Mesodermal cell (in vitro differentiated cells): ENCODE results near the gene OLR1.
"Not testable (repeated sequence)": the region's sequence is repeated elsewhere in the genome, so short reads cannot be mapped to it uniquely, and the experiment has no call there.

Experiments
- H3K27ac ChIP-seq: 2 replicates; pipeline ENCODE4 v1.7.0; 2013; ENCODE audit warnings: mild to moderate bottlenecking, low read depth, low read length, moderate library complexity; ENCODE audit not compliant: severe bottlenecking
- H3K36me3 ChIP-seq: 2 replicates; pipeline ENCODE4 v1.7.1; 2013; ENCODE audit warnings: mild to moderate bottlenecking, low read length, moderate library complexity; ENCODE audit not compliant: control insufficient read depth, insufficient read depth
- H3K4me1 ChIP-seq: one replicate; pipeline ENCODE4 v1.7.1; 2013; ENCODE audit warnings: mild to moderate bottlenecking, low read length; ENCODE audit not compliant: insufficient read depth, control insufficient read depth, poor library complexity, severe bottlenecking
- H3K4me3 ChIP-seq: 2 replicates; pipeline ENCODE4 v1.7.0; 2013; ENCODE audit warnings: low read length, control low read depth, mild to moderate bottlenecking; ENCODE audit not compliant: insufficient read depth, poor library complexity, severe bottlenecking; ENCODE audit errors: extremely low read depth
- H3K9me3 ChIP-seq: 2 replicates; pipeline ENCODE4 v1.7.1; 2013; ENCODE audit warnings: mild to moderate bottlenecking, low read length, moderate library complexity; ENCODE audit not compliant: control insufficient read depth
- WGBS, 2 experiments: methylation state at CpG; one replicate each; pipeline ENCODE4 v1.1.5; 2013; ENCODE audit warnings: missing lambda C conversion rate in 2 of 2; ENCODE audit not compliant: insufficient coverage in 2 of 2; 5-methylcytosine and 5-hydroxymethylcytosine counted together

Gene OLR1

GRCh38 chr12:10190558-10191388 lies 18.8 kb upstream of the OLR1 start:
- WGBS, 2 experiments: 48 to 75% methylated on average over 6 to 11 of the region's 13 CpGs
- H3K4me1 ChIP-seq: peaks cover 13% of the 10 kb centered on the region
- H3K27ac ChIP-seq: no peak overlapping the region
- H3K4me3 ChIP-seq: no peak overlapping the region
- no peaks in the 10 kb centered on the region for H3K36me3 ChIP-seq
- no peaks in the 10 kb centered on the region for H3K9me3 ChIP-seq

- no peak overlapping the region for H3K4me3 ChIP-seq
- peak overlapping the region; percentile 56 for H3K27ac ChIP-seq
- H3K36me3 ChIP-seq: no peaks in the 10 kb centered on the region
- WGBS, 2 experiments: 77 to 83% methylated on average over 4 of the region's 5 CpGs
- H3K9me3 ChIP-seq: no peaks in the 10 kb centered on the region
- peaks cover 13% of the 10 kb centered on the region for H3K4me1 ChIP-seq
These were observed 17.7 kb upstream of the OLR1 start for GRCh38 chr12:10189653-10190052.

DNA sequence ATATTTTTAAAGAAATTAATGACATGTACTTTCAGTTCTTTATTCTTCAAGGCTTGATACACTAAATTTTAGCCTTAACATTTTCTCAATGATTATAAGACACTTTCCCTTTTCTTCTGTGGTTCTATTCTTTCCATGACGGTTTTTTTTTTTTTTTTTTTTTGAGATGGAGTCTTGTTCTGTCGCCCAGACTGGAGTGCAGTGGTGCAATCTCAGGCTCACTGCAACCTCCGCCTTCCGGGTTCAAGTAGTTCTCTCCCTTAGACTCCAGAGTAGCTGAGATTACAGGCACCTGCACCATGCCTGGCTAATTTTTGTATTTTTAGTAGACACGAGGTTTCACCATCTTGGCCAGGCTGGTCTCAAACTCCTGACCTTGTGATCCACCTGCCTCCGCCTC lies 15.0 kb upstream of the OLR1 start:
- H3K4me3 ChIP-seq, H3K9me3 ChIP-seq, H3K27ac ChIP-seq, H3K36me3 ChIP-seq: not testable (repeated sequence)
- WGBS, 2 experiments: 94 to 97% methylated on average over 4 to 5 of the region's 6 CpGs
- peaks cover 13% of the 10 kb centered on the region for H3K4me1 ChIP-seq

DNA sequence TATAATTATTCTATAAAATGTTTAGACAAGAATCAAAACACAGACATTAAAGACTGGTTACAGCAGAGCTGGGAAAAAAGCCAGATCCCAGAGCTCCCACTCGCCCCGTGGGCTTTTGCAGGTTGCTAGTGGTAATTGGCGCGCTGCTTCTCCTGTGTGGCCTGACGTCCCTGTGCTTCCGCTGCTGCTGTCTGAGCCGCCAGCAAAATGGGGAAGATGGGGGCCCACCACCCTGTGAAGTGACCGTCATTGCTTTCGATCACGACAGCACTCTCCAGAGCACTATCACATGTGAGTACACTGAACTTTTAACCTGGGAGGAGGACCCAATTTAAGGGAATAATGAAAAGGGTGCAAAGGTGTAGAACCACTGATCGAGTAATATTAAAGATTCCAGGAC lies 14.4 kb upstream of the OLR1 start:
- H3K4me3 ChIP-seq: no peak overlapping the region
- peaks cover 8% of the 10 kb centered on the region for H3K4me1 ChIP-seq
- H3K36me3 ChIP-seq: no peaks in the 10 kb centered on the region
- WGBS, 2 experiments: 91 to 98% methylated on average over 10 to 11 of the region's 11 CpGs
- no peak overlapping the region for H3K27ac ChIP-seq
- H3K9me3 ChIP-seq: no peaks in the 10 kb centered on the region

DNA sequence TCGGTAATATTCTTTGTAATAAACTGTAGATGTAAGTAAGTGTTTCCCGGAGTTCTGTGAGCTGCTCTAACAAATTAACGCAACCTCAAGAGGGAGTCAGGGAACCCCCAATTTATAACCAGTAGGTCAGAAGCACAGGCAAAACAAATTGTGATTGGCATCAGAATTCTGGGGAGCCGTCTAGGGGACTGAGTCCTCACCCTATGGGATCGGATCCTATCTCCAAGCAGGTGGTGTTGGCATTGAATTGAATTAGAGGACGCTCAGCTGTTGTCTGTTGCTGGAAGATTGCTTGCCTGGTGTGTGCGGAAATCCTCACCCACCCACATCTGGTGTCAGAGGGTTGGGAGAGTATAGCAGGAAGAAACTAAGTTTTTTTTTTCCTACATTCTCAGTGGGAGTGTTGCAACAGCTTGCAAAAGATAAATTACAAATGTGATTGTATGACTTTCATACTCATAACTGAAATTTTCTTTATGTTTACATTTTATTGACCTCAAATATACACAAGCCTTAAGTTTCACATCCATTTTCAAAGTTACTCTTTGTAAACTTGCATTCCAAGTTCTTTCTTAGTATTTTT lies 12.4 kb upstream of the OLR1 start:
- H3K27ac ChIP-seq: no peak overlapping the region
- H3K9me3 ChIP-seq: no peaks in the 10 kb centered on the region
- H3K4me1 ChIP-seq: peaks cover 10% of the 10 kb centered on the region
- H3K36me3 ChIP-seq: no peaks in the 10 kb centered on the region
- WGBS, 2 experiments: 89 to 100% methylated on average over 4 of the region's 7 CpGs
- no peak overlapping the region for H3K4me3 ChIP-seq

GRCh38 chr12:10182354-10183049 lies 10.6 kb upstream of the OLR1 start:
- no peak overlapping the region for H3K4me3 ChIP-seq
- no peak overlapping the region for H3K27ac ChIP-seq
- 68 to 100% methylated on average over 2 of the region's 5 CpGs for WGBS, 2 experiments
- H3K9me3 ChIP-seq: no peaks in the 10 kb centered on the region
- peaks cover 16% of the 10 kb centered on the region for H3K4me1 ChIP-seq
- no peaks in the 10 kb centered on the region for H3K36me3 ChIP-seq

GRCh38 chr12:10179776-10180181 lies 7.8 kb upstream of the OLR1 start:
- WGBS, 2 experiments: 90 to 100% methylated on average over 1 of the region's 5 CpGs
- H3K4me1 ChIP-seq: peaks cover 16% of the 10 kb centered on the region
- no peaks in the 10 kb centered on the region for H3K36me3 ChIP-seq
- H3K27ac ChIP-seq: no peak overlapping the region
- H3K9me3 ChIP-seq: no peaks in the 10 kb centered on the region
- no peak overlapping the region for H3K4me3 ChIP-seq

DNA sequence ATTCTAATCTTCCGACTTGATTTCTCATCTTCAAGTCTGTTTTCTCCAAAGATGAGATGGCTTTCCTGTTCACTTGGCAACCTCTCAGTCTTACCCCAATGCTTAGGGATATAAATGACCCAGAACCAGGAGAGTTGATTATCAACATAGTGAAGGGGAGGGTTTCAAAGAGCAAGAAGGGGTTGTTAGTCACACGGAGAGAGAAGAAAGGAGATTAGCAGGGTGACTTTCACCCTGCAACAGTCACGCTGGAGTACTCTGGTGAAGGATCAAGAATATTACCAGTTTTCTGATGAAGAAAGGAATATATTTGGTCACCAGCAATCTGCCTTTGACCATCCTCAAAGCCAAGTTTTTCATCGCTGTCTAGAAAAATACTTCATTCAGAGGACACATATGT lies 6.9 kb upstream of the OLR1 start, which contains the start of gene TMEM52B:
TMEM52B (plus strand) TSS at position 212 of the 400 bp plus-strand sequence. CDS start 543 bp downstream, outside the sequence.
- Histone ChIP-seq H3K9me3 (no peaks in the 10 kb centered on the region), H3K4me1 (peaks cover 16% of the 10 kb centered on the region), H3K4me3 (no peak within 1 kb of the TSS), H3K36me3 (no peaks in the 10 kb centered on the region), H3K27ac (no peak within 1 kb of the TSS)
- WGBS, 2 experiments: 75 to 79% methylated on average over 2 of the region's 4 CpGs

GRCh38 chr12:10175846-10176636 lies 4.1 kb upstream of the OLR1 start:
- WGBS, 2 experiments: 83 to 87% methylated on average over 4 to 5 of the region's 5 CpGs
- Histone ChIP-seq H3K36me3 (no peaks in the 10 kb centered on the region), H3K4me3 (no peak overlapping the region), H3K9me3 (no peaks in the 10 kb centered on the region), H3K4me1 (peaks cover 16% of the 10 kb centered on the region), H3K27ac (no peak overlapping the region)

DNA sequence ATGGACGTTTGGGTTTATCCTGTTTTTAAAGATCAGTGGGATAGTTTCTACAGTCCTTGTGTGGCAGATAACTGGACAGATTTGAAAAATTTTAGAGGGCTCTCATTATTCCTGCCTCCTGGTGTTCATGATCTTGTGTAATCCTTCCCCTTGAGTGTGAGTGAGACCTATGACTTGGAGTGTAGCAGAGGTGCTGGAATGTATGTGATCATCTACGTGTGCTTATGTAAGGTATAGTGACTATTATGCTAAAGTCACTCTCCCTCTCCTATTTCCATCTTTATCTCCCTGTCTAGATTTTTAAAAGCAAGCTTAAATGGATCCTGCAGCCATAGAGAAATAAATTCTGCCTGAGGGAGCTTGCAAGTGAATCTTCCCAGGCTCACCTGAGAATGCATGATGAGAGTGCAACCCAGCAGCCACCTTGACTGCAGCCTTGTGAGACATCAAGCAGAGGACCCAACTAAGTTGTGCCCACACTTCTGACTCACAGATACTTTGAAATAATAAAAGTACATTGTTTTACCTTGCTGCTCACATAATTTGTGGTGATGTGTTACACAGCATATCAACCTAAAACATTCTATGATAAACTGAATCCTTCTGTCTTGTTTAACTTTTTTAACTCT lies 3.2 kb upstream of the OLR1 start:
- peaks cover 14% of the 10 kb centered on the region for H3K4me1 ChIP-seq
- H3K27ac ChIP-seq: no peak overlapping the region
- no CpG with 5 or more reads among the region's 2 CpGs for WGBS, 2 experiments
- no peaks in the 10 kb centered on the region for H3K9me3 ChIP-seq
- no peaks in the 10 kb centered on the region for H3K36me3 ChIP-seq
- H3K4me3 ChIP-seq: no peak overlapping the region
